H1 (cell line): ENCODE results near the gene MPPED2. TPM values are rescaled to one million over a fixed set of nuclear protein-coding genes. Genes with fewer than 3 reads are reported as not detected.

ENCODE experiments used
- CTCF ChIA-PET: fragments of 300-600 bp; sonication (Branson Sonifier 250); formaldehyde crosslinking; loops from one replicate; lab custom pipeline; 2021; ENCODE audit not compliant: partially characterized antibody; lab: Charles Lee
- POLR2A ChIA-PET: fragments of 300-600 bp; sonication (Branson Sonifier 250); formaldehyde crosslinking; loops from one replicate; lab custom pipeline; 2021; ENCODE audit warnings: inconsistent platforms; ENCODE audit not compliant: partially characterized antibody; lab: Charles Lee
- DNase-seq, 2 experiments: peaks; one replicate each; pipeline versions ENCODE4 v3.0.0 to v3.0.0-alpha.2; 2010 to 2022; ENCODE audit warnings: low spot score in 2 of 2, low read depth in 1 of 2, mixed read lengths in 1 of 2
- FAIRE-seq: peaks from 2 replicates; lab custom pipeline; 2011; peaks lifted over from hg19 to GRCh38; lab: Jason Lieb, UNC
- H2AFZ ChIP-seq: 2 replicates; pipeline ENCODE4 v1.8.1; 2012; ENCODE audit warnings: low read length, inconsistent platforms
- H2AK5ac ChIP-seq: 2 replicates; pipeline ENCODE4 v1.6.1; 2013; ENCODE audit warnings: low read depth, low read length
- H2BK120ac ChIP-seq: replicated peaks from 2 replicates; pipeline ENCODE3; 2013; ENCODE audit warnings: low read depth, low read length, inconsistent platforms
- H2BK12ac ChIP-seq: 2 replicates; pipeline ENCODE4 v1.6.1; 2013; ENCODE audit warnings: low read depth, low read length
- H2BK15ac ChIP-seq: 2 replicates; pipeline ENCODE4 v1.6.1; 2013; ENCODE audit warnings: low read length
- H2BK20ac ChIP-seq: 2 replicates; pipeline ENCODE4 v1.6.1; 2013; ENCODE audit warnings: low read length
- H2BK5ac ChIP-seq: 2 replicates; pipeline ENCODE4 v1.6.1; 2013; ENCODE audit warnings: low read depth, low read length
- H3K14ac ChIP-seq: 2 replicates; pipeline ENCODE4 v1.6.1; 2013; ENCODE audit warnings: inconsistent platforms; ENCODE audit not compliant: insufficient read length
- H3K18ac ChIP-seq: 2 replicates; pipeline ENCODE4 v1.6.1; 2013; ENCODE audit warnings: low read length; ENCODE audit errors: extremely low read depth
- H3K23ac ChIP-seq: 2 replicates; pipeline ENCODE4 v1.6.1; 2013; ENCODE audit warnings: inconsistent platforms; ENCODE audit not compliant: insufficient read length
- H3K23me2 ChIP-seq: 2 replicates; pipeline ENCODE4 v1.6.1; 2013; ENCODE audit warnings: low read depth, low read length
- H3K27ac ChIP-seq: 2 replicates; pipeline ENCODE4 v1.6.1; 2011; ENCODE audit warnings: low read depth, low read length, inconsistent platforms
- H3K27me3 ChIP-seq, 4 experiments: replicated peaks in 1 of 4; 1 replicate in 1 of 4; 2 replicates in 3 of 4; pipeline versions ENCODE4 v1.6.1 to v1.8.1; 2011 to 2013; ENCODE audit warnings: low read length in 3 of 4, mild to moderate bottlenecking in 3 of 4, inconsistent platforms in 2 of 4, mixed read lengths in 2 of 4, moderate library complexity in 1 of 4; ENCODE audit not compliant: control insufficient read depth in 3 of 4, insufficient read depth in 3 of 4; ENCODE audit errors: extremely low read depth in 1 of 4
- H3K36me3 ChIP-seq, 4 experiments: 2 replicates each; pipeline versions ENCODE4 v1.6.1 to v1.8.1; 2011 to 2013; ENCODE audit warnings: mild to moderate bottlenecking in 4 of 4, low read length in 3 of 4, moderate library complexity in 2 of 4, control low read depth in 1 of 4, inconsistent platforms in 1 of 4; ENCODE audit not compliant: insufficient read depth in 4 of 4, control insufficient read depth in 2 of 4
- H3K4ac ChIP-seq: replicated peaks from 2 replicates; pipeline ENCODE3; 2013; ENCODE audit warnings: low read length, low read depth, mixed read lengths, inconsistent platforms; ENCODE audit not compliant: insufficient read length
- H3K4me1 ChIP-seq, 4 experiments: replicated peaks in 1 of 4; 1 replicate in 1 of 4; 2 replicates in 3 of 4; pipeline versions ENCODE4 v1.6.1 to v1.8.1; 2011 to 2013; ENCODE audit warnings: low read length in 3 of 4, inconsistent platforms in 2 of 4, mixed read lengths in 1 of 4; ENCODE audit not compliant: insufficient read depth in 4 of 4, control insufficient read depth in 3 of 4
- H3K4me2 ChIP-seq, 2 experiments: 2 replicates each; pipeline versions ENCODE4 v1.6.1 to v1.8.1; 2011 to 2013; ENCODE audit warnings: low read depth in 2 of 2, low read length in 2 of 2, control low read depth in 1 of 2, inconsistent platforms in 1 of 2, mild to moderate bottlenecking in 1 of 2; ENCODE audit not compliant: insufficient read depth in 1 of 2
- H3K4me3 ChIP-seq, 4 experiments: fragments of 200-600, 300-600 bp in 1 of 4; sonication (generic), shearing (Covaris generic), sonication (Bioruptor Twin) in 1 of 4; 2 replicates each; pipeline versions ENCODE4 v1.5.1 to v1.8.1; 2011 to 2016; ENCODE audit warnings: low read length in 4 of 4, low read depth in 3 of 4, control low read depth in 2 of 4, inconsistent platforms in 2 of 4, mild to moderate bottlenecking in 2 of 4, mixed read lengths in 1 of 4, moderate library complexity in 1 of 4; ENCODE audit not compliant: insufficient read depth in 2 of 4; ENCODE audit errors: extremely low read depth in 1 of 4
- H3K56ac ChIP-seq: replicated peaks from 2 replicates; pipeline ENCODE3; 2013; ENCODE audit warnings: low read depth, mild to moderate bottlenecking, mixed read lengths, low read length, inconsistent platforms; ENCODE audit not compliant: insufficient read length
- H3K79me1 ChIP-seq: 2 replicates; pipeline ENCODE4 v1.6.1; 2013; ENCODE audit warnings: low read depth, low read length, control low read depth
- H3K79me2 ChIP-seq, 2 experiments: 2 replicates each; pipeline versions ENCODE4 v1.6.1 to v1.8.1; 2012 to 2013; ENCODE audit warnings: low read length in 2 of 2, mild to moderate bottlenecking in 2 of 2, inconsistent platforms in 1 of 2; ENCODE audit not compliant: insufficient read depth in 2 of 2, control insufficient read depth in 1 of 2
- H3K9ac ChIP-seq, 4 experiments: replicated peaks in 1 of 4; 1 replicate in 1 of 4; 2 replicates in 3 of 4; pipeline versions ENCODE4 v1.6.1 to v1.8.1; 2011 to 2013; ENCODE audit warnings: low read depth in 3 of 4, low read length in 3 of 4, control low read depth in 2 of 4, mild to moderate bottlenecking in 2 of 4, moderate library complexity in 2 of 4, inconsistent platforms in 1 of 4; ENCODE audit errors: extremely low read depth in 1 of 4
- H3K9me3 ChIP-seq, 2 experiments: 2 replicates each; pipeline versions ENCODE4 v1.6.1 to v1.8.1; 2012 to 2013; ENCODE audit warnings: mild to moderate bottlenecking in 2 of 2, moderate library complexity in 2 of 2, control low read depth in 1 of 2, inconsistent platforms in 1 of 2, low read depth in 1 of 2, low read length in 1 of 2, mixed read lengths in 1 of 2; ENCODE audit not compliant: insufficient read depth in 2 of 2
- H4K20me1 ChIP-seq, 2 experiments: replicated peaks in 1 of 2; 2 replicates each; pipeline versions ENCODE3 to v1.8.1; 2011 to 2013; ENCODE audit warnings: inconsistent platforms in 2 of 2, low read length in 2 of 2, mild to moderate bottlenecking in 1 of 2; ENCODE audit not compliant: insufficient read depth in 2 of 2, control insufficient read depth in 1 of 2
- H4K5ac ChIP-seq: 2 replicates; pipeline ENCODE4 v1.6.1; 2013; ENCODE audit warnings: low read length, low read depth, mixed read lengths, inconsistent platforms; ENCODE audit not compliant: insufficient read length
- H4K8ac ChIP-seq: 2 replicates; pipeline ENCODE4 v1.8.0; 2013; ENCODE audit warnings: mild to moderate bottlenecking, moderate library complexity, low read length, inconsistent platforms; ENCODE audit not compliant: insufficient read depth; ENCODE audit errors: extremely low read depth
- H4K91ac ChIP-seq: replicated peaks from 2 replicates; pipeline ENCODE3; 2013; ENCODE audit warnings: low read length, mixed read lengths, inconsistent platforms; ENCODE audit not compliant: insufficient read length
- ATF3 ChIP-seq: IDR thresholded peaks from 2 replicates; pipeline ENCODE4 v1.6.1; 2011; ENCODE audit warnings: low read depth, mild to moderate bottlenecking, low read length; ENCODE audit not compliant: insufficient read depth
- CHD2 ChIP-seq: IDR thresholded peaks from 2 replicates; pipeline ENCODE4 v1.6.1; 2012; ENCODE audit warnings: low read length, improper control_type of control experiment
- E2F6 ChIP-seq: IDR thresholded peaks from 2 replicates; pipeline ENCODE4 v1.6.1; 2012; ENCODE audit warnings: inconsistent platforms
- EZH2 ChIP-seq: fragments of 200-600 bp; sonication (generic); IDR thresholded peaks from 2 replicates; pipeline ENCODE4 v1.7.1; 2012; ENCODE audit warnings: low read depth, mild to moderate bottlenecking, moderate library complexity, low read length, inconsistent platforms; ENCODE audit not compliant: severe bottlenecking
- GTF2F1 ChIP-seq: IDR thresholded peaks from 2 replicates; pipeline ENCODE4 v1.6.1; 2012; ENCODE audit warnings: low read depth, low read length, improper control_type of control experiment, borderline replicate concordance
- JUN ChIP-seq: IDR thresholded peaks from 2 replicates; pipeline ENCODE4 v1.6.1; 2011; ENCODE audit warnings: low read depth, mild to moderate bottlenecking, improper control_type of control experiment, low read length
- MAFK ChIP-seq: IDR thresholded peaks from 2 replicates; pipeline ENCODE4 v1.6.1; 2012; ENCODE audit warnings: low read depth, mild to moderate bottlenecking, improper control_type of control experiment, low read length
- RNF2 ChIP-seq: fragments of 200-900, 300-1000 bp; sonication (generic); IDR thresholded peaks from 2 replicates; pipeline ENCODE4 v1.7.1; 2016; ENCODE audit warnings: borderline replicate concordance, low read depth, mild to moderate bottlenecking, antibody characterized with exemption, low read length; ENCODE audit not compliant: poor library complexity, severe bottlenecking; ENCODE audit errors: missing control alignments
- SP4 ChIP-seq: IDR thresholded peaks from 2 replicates; pipeline ENCODE4 v1.6.1; 2012; ENCODE audit warnings: low read length, inconsistent platforms
- TAF1 ChIP-seq: IDR thresholded peaks from 2 replicates; pipeline ENCODE4 v1.6.1; 2011; ENCODE audit warnings: mild to moderate bottlenecking, low read depth, low read length
- TBP ChIP-seq: IDR thresholded peaks from 2 replicates; pipeline ENCODE4 v1.6.1; 2011; ENCODE audit warnings: low read depth, low read length, improper control_type of control experiment
- YY1 ChIP-seq: IDR thresholded peaks from 2 replicates; pipeline ENCODE4 v1.6.1; 2011; ENCODE audit warnings: low read depth, mild to moderate bottlenecking, low read length
- WGBS, 2 experiments: shearing (Covaris generic) in 1 of 2; methylation state at CpG; one replicate each; pipeline versions ENCODE4 v1.1.6 to v1.1.7; 2013 to 2015; ENCODE audit warnings: low lambda C conversion rate in 2 of 2, mixed read lengths in 2 of 2, inconsistent platforms in 1 of 2, low coverage in 1 of 2, missing lambda C conversion rate in 1 of 2; ENCODE audit not compliant: insufficient replicate concordance in 2 of 2, insufficient coverage in 1 of 2, insufficient read length in 1 of 2; ENCODE audit errors: extremely low coverage in 1 of 2, missing lambda C conversion rate in 1 of 2; 5-methylcytosine and 5-hydroxymethylcytosine counted together
- polyA plus RNA-seq, 7 experiments: library from polyadenylated mRNA; depleted of rRNA in 3 of 7; stranded (reverse) in 5 of 7; unstranded in 2 of 7; fragments of >200 nt in 5 of 7; fragments of 200-250 nt in 2 of 7; gene quantifications; 1 replicate in 5 of 7; 2 replicates in 1 of 7; 4 replicates in 1 of 7; pipeline versions ENCODE4 v1.2.1 to v1.2.3, GENCODE V29; 2011 to 2013; ENCODE audit warnings: missing spikeins in 2 of 7, mixed read lengths in 2 of 7
- total RNA-seq: library from RNA; stranded (reverse); fragmentation: NEBNext Ultra II Directional; extraction: Animal tissue kit (Norgen Biotek cat#: 25700); gene quantifications from 2 replicates; pipeline ENCODE4 v1.2.1, GENCODE V29; 2021

The MPPED2 gene
- total and polyA plus RNA-seq, 2 of the 8 experiments (the other 6 are each of a cell fraction or from before 2014, with no cell fraction given): 1.3 to 3.5 TPM

DNA sequence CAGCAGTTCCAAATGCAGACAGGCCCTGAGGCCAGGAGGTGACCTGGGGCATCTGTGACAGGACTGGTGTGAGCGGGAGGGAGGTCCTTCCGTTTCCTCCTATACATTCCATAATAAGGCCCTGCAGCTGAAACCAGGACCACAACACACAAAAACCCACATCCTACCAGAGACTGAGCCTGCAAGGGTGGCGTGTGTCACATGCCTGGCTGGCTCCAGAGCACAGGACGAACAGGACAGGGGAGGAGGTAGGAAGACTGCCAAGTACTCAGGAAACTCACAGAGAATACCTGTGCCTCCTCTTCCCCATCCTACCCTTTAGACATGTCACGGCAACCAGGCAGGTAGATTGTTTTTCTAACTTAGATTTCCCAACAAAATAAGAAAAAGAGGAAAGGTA is 159.4 kb downstream of the MPPED2 start:
- Histone ChIP-seq H3K79me1 (no peaks in the 10 kb centered on the region), H3K4ac (no peak overlapping the region), H2BK12ac (no peak overlapping the region), H3K4me3 (no peak overlapping the region), H3K27ac (no peak overlapping the region), H2BK15ac (no peak overlapping the region), H3K23me2 (no peaks in the 10 kb centered on the region), H4K8ac (no peak overlapping the region), H3K4me1 (peaks cover 7 to 22% (median 11%) of the 10 kb centered on the region in 4 experiments; a peak in 6 of 7 replicates), H2BK120ac (no peak overlapping the region), H3K9me3 (no peaks in the 10 kb centered on the region), H3K23ac (no peak overlapping the region), H2AK5ac (no peak overlapping the region), H3K4me2 (no peak overlapping the region), H3K36me3 (no peaks in the 10 kb centered on the region), H3K9ac (no peak overlapping the region), H4K5ac (no peak overlapping the region), H3K56ac (no peak overlapping the region), H3K18ac (no peak overlapping the region), H2BK5ac (no peak overlapping the region), H4K20me1 (no peaks in the 10 kb centered on the region), H2BK20ac (no peak overlapping the region), H4K91ac (no peak overlapping the region), H3K14ac (no peak overlapping the region), H3K79me2 (no peaks in the 10 kb centered on the region), H2AFZ (no peak overlapping the region), H3K27me3 (no peaks in the 10 kb centered on the region)
- CTCF ChIA-PET: no interaction called here
- 88% methylated on average over 5 of the region's 5 CpGs; no CpG with 5 or more reads in 1 of the 2 experiments for whole genome bisulfite sequencing, 2 experiments
- no peak for FAIRE-seq
- POLR2A ChIA-PET: interaction anchor here (0.7 kb wide), 1 partner anchor 53 kb away, joined by 3 read pairs; no protein-coding TSS in a partner anchor
- DNase-seq: no peak
- TF ChIP-seq ATF3: no peak
- TF ChIP-seq SP4: no peak
- no peak for TF ChIP-seq JUN
- no peak for TF ChIP-seq TAF1
- TF ChIP-seq GTF2F1: no peak
- no peak for TF ChIP-seq TBP
- TF ChIP-seq YY1: no peak
- no peak for TF ChIP-seq MAFK
- TF ChIP-seq EZH2: no peak
- no peak for TF ChIP-seq E2F6
- TF ChIP-seq CHD2: no peak
- TF ChIP-seq RNF2: no peak
